SK-N-MC (cell line): Measurements from ENCODE around the gene PCNX4.

Experiments
- EZH2 ChIP-seq: fragments of 200-600 bp; sonication (generic); IDR thresholded peaks from one replicate; pipeline ENCODE4 v1.6.1; 2017; ENCODE audit warnings: antibody characterized with exemption
- POLR2AphosphoS5 ChIP-seq: IDR thresholded peaks from 2 replicates; pipeline ENCODE4 v1.6.1; 2012; ENCODE audit warnings: mild to moderate bottlenecking, low read depth, low read length, borderline replicate concordance

- TF ChIP-seq POLR2AphosphoS5, result no peak
- TF ChIP-seq EZH2, result no peak
These were observed 24.5 kb downstream of the PCNX4 start for GRCh38 chr14:60116181-60116580.
